ENCODE data around the gene RAC3. TPM values are rescaled to one million over a fixed set of nuclear protein-coding genes. Genes with fewer than 3 reads are reported as not detected.

RAC3 gene
- polyA plus RNA-seq, 2 of the 4 experiments (the other 2 are of a cell fraction) = 9.9 to 21.0 TPM

GRCh38 chr17:82052638-82053059, 21.2 kb downstream of the RAC3 start:
- no peak for TF ChIP-seq MAX (IDR thresholded peaks at IDR 0.05)
- TF ChIP-seq KDM5A (IDR thresholded peaks at IDR 0.05) = no peak
- TF ChIP-seq FOSB (CRISPR knock-in tag; IDR thresholded peaks at IDR 0.05) = no peak
- TF ChIP-seq CEBPB (IDR thresholded peaks at IDR 0.05) = no peak
- TF ChIP-seq CHD2 (IDR thresholded peaks at IDR 0.05; ENCODE audit: low read length, partially characterized antibody) = no peak
- ChIA-PET POLR2A (interaction anchor here (0.6 to 1.0 kb wide), 2 partner anchors 15 to 464 kb away, joined by 3 to 5 read pairs; partner anchors contain the start of gene DCXR), CTCF (interaction anchor here (1.0 to 21.7 kb wide), 6 partner anchors 9 to 93 kb away, joined by 3 to 191 read pairs (median 16); partner anchors contain the start of genes DCXR, DUS1L and RAC3)
- Histone ChIP-seq H3K4me2 (peak overlapping the region; percentile 91), H3K4me3 (peak overlapping the region; percentile 97), H3K27ac (peak overlapping the region; percentile 91 to 95), H3K9me3 (no peaks in the 10 kb centered on the region), H3K4me1 (peaks cover 16% of the 10 kb centered on the region; the same call in 2 of the 3 replicates)
- ATAC-seq (peak in 1 of 2 experiments; percentile 1; a peak in 2 of 6 replicates), DNase-seq (ENCODE audit: low read depth in 1 of 2, low spot score in 1 of 2) (no peak), FAIRE-seq (no peak)
- 23% methylated on average over 18 of the region's 19 CpGs for WGBS (ENCODE audit: missing lambda C conversion rate)

- CTCF ChIA-PET = interaction anchor here (0.9 to 21.7 kb wide), 5 partner anchors 12 to 93 kb away, joined by 3 to 191 read pairs (median 24); partner anchors contain the start of genes DCXR, DUS1L and RAC3
These were observed 21.7 kb downstream of the RAC3 start for GRCh38 chr17:82053130-82053529.

GRCh38 chr17:82053556-82054263, 22.2 kb downstream of the RAC3 start:
- TF ChIP-seq RARB (CRISPR knock-in tag; IDR thresholded peaks at IDR 0.05) = no peak
- TF ChIP-seq JUN (IDR thresholded peaks at IDR 0.05) = no peak
- peak overlapping the region; percentile 91 for H3K4me2 ChIP-seq
- H3K27ac ChIP-seq = no peak overlapping the region
- H3K9me3 ChIP-seq = no peaks in the 10 kb centered on the region
- ATAC-seq (no peak; a peak in 1 of 6 replicates), DNase-seq (ENCODE audit: low read depth in 1 of 2, low spot score in 1 of 2) (no peak), FAIRE-seq (no peak)
- ChIA-PET CTCF (interaction anchor here (0.9 to 21.7 kb wide), 5 partner anchors 12 to 94 kb away, joined by 3 to 191 read pairs (median 24); partner anchors contain the start of genes DCXR, DUS1L and RAC3), POLR2A (interaction anchor here (0.9 kb wide), 1 partner anchor 16 kb away, joined by 3 read pairs; the partner anchor contains the start of gene DCXR)
- 0 out of 3 replicates have a peak overlapping the region, but pooled peaks have one; percentile 97 for H3K4me3 ChIP-seq
- peaks cover 16% of the 10 kb centered on the region; the same call in 2 of the 3 replicates for H3K4me1 ChIP-seq
- 93% methylated on average over 28 of the region's 28 CpGs for WGBS (ENCODE audit: missing lambda C conversion rate)

More at GRCh38 chr17:82053130-82053529, 21.7 kb downstream of the RAC3 start:
- H3K4me2 ChIP-seq = peak overlapping the region; percentile 91
- no peak for DNase-seq (ENCODE audit: low read depth in 1 of 2, low spot score in 1 of 2)
- no peaks in the 10 kb centered on the region for H3K9me3 ChIP-seq
- no peak for ATAC-seq
- TF ChIP-seq E2F6 (IDR thresholded peaks at IDR 0.05; ENCODE audit: borderline replicate concordance, low read depth) (no peak), TP53 (CRISPR knock-in tag; IDR thresholded peaks at IDR 0.05) (no peak), CTCF (IDR thresholded peaks at IDR 0.05) (no peak), HOXB13 (CRISPR knock-in tag; IDR thresholded peaks at IDR 0.05; ENCODE audit: low read depth) (no peak), JUNB (IDR thresholded peaks at IDR 0.05) (no peak), EHF (CRISPR knock-in tag; IDR thresholded peaks at IDR 0.05) (no peak), KDM1A (IDR thresholded peaks at IDR 0.05; ENCODE audit: low read depth) (no peak), HES2 (IDR thresholded peaks at IDR 0.05) (no peak), FOSL2 (IDR thresholded peaks at IDR 0.05) (no peak), FOSL2 (CRISPR knock-in tag; IDR thresholded peaks at IDR 0.05) (no peak), ZFP36 (IDR thresholded peaks at IDR 0.05; ENCODE audit: borderline replicate concordance, partially characterized antibody) (no peak), HDAC2 (IDR thresholded peaks at IDR 0.05) (no peak), ESRRA (IDR thresholded peaks at IDR 0.05; ENCODE audit: borderline replicate concordance, low read length) (no peak), CHD4 (IDR thresholded peaks at IDR 0.05; ENCODE audit: borderline replicate concordance) (no peak)
- POLR2A ChIA-PET = no interaction called here
- peak overlapping the region; percentile 97 for H3K4me3 ChIP-seq
- FAIRE-seq = no peak
- 92% methylated on average over 15 of the region's 19 CpGs for WGBS (ENCODE audit: missing lambda C conversion rate)
- peaks cover 16% of the 10 kb centered on the region; the same call in 2 of the 3 replicates for H3K4me1 ChIP-seq
- H3K27ac ChIP-seq = peak overlapping the region in 1 of 2 experiments; percentile 95; a peak in 2 of 6 replicates

Data from A549 (cell line).